Myocyte (in vitro differentiated cells): ENCODE results near the gene SLC12A7. TPM values are rescaled to one million over a fixed set of nuclear protein-coding genes. Genes with fewer than 3 reads are reported as not detected.
A peak's percentile ranks its signal among the peaks of the same experiment; 100 is the strongest.

Experiments used
- DNase-seq: peaks from one replicate; pipeline ENCODE4 v3.0.0-alpha.2; 2012; ENCODE audit warnings: low read depth
- total RNA-seq: library from RNA; depleted of rRNA; stranded (reverse); fragments of >200 nt; gene quantifications from 2 replicates; pipeline ENCODE4 v1.2.3, GENCODE V29; 2014

The SLC12A7 gene
- total RNA-seq, 1 donor from 2014 or later = 38.0 TPM

DNA sequence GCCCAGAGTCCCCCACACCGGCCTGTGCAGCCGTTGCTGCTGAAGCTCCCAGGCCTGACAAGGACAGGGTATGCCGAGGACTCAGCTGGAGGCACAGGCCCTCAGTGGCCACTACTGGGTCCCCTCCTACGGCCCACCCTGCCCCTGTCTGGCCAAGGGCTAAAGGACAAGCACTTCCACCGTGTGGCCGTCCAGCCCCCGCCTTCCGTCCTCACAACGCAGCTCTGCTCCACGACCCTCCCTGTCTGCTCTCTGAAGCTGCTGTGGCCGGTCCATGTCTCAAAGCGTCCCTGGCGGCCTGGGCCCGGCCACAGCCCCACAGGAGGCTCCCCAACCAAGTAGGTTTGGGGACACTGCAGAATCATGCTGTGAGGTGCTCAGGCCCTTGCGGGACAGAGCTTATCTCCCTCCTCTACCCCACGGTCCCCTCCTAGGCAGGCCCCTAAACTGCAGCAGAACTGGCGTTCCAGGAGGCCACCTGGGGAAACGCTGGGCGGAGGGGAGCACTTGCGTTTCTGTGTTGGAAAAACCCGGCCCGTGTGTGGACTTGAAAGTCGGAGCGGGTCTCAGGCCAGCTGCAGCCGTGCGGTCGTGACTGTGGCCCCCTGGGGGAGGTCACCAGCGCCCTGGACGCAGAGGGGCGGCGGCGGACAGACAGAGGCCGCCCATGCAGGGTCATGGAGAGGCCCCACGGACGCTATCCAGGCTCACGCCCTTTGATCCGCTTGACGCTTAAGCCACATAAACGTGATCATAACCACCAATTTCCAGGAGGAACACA lies 57.7 kb downstream of the SLC12A7 start:
- DNase-seq = no peak

DNA sequence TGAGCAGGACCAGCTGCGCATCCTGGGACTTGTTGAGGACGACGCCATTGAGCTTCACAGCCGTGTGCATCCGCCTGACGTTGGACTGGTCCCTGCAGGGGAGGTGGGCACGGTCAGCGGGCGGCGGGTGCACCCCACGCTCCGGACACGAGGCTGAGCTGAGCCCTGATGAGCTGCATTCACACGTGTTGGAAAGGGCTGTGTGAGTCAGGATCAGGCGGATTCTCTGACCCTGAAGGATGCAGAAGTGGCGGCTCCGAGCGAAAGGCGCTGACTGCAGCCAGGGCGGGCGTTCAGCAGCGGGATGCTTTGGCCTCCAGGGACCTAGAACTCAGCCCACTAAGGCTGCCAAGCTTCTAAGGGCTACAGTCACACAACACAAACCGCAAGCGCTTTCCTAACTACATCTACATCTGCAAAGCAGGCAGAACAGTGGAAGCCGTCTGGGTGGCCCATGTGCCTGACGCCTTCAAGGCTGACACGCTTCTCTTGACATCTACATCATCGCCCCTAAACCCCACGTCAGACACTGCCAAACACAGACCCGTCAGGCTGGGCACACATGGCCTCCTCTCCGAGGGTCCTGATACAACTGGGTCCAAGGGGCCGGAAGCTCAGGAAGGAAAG lies 58.4 kb downstream of the SLC12A7 start:
- DNase-seq = no peak

DNA sequence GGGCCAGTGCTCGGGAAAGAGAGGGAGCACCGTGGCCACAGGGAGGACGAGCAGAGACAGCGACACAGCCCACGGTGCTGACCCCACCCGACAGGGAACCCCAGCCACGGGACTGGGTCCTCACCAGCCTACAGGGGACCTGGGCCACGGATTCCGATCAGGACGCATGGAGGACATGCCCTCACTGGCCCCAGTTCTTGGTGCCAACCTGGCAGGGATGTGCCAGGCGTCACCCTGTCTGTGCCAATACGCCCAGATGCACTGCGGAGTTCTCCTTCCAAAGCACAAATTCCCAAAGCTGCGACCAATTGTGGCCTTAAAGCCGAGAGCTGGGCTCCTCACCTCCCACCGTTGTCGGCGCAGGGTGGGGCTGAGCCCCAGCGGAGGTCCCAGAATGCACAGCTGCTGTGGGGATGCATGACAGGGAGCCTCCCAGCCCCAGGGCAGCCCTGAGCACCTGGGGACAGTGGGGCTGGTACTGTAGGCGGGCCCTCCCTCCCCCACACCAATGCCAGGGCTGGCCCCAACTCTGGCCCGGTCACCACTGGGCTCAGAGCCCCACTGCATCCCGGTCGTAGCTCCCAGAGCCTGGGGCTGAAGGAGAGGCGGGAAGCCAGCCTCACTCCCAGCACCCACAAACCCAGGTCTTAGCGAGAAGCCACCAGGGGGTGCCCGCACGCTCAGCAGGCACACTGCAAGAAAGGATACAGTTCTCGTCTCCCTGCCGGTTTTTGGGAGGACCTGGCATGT lies 59.0 kb downstream of the SLC12A7 start:
- DNase-seq = no peak

DNA sequence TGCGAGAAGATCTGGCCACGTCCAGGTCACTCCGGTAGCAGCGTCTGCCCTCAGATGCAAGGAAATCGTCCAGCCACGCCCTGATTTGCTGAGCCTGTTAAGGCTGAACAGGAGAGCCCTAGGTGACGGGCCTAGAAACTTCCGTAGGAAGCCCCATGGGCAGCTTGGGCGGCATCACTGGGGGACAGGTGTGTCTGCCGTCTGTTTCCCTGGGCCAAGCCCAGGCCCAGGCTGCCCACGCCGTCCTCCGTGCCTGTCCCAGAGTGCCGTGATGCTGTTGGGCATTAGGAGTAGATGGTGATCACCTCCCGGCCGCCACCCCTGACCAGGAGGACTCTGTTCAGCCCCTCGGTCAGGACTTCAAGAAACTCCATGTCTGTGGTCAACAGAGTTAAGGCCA lies 59.8 kb downstream of the SLC12A7 start:
- DNase-seq = no peak

DNA sequence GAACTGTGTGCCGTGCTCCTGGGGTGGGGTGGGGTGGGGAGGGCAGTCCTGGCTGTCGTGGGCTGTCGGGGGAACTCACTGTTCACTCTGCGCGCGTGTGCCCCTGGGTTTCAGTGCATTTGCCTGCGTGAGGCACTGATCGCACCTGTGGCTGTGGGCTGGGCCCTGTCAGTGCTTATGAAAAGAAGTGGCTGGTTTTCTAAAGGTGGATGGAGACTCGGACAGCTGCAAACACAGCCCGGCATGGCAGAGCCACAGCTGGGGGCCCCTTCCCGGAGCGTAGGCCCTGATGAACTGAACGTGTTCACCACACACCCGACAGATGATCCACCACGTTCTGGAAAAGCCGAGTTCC lies 60.5 kb downstream of the SLC12A7 start:
- DNase-seq = peak; percentile 63

DNA sequence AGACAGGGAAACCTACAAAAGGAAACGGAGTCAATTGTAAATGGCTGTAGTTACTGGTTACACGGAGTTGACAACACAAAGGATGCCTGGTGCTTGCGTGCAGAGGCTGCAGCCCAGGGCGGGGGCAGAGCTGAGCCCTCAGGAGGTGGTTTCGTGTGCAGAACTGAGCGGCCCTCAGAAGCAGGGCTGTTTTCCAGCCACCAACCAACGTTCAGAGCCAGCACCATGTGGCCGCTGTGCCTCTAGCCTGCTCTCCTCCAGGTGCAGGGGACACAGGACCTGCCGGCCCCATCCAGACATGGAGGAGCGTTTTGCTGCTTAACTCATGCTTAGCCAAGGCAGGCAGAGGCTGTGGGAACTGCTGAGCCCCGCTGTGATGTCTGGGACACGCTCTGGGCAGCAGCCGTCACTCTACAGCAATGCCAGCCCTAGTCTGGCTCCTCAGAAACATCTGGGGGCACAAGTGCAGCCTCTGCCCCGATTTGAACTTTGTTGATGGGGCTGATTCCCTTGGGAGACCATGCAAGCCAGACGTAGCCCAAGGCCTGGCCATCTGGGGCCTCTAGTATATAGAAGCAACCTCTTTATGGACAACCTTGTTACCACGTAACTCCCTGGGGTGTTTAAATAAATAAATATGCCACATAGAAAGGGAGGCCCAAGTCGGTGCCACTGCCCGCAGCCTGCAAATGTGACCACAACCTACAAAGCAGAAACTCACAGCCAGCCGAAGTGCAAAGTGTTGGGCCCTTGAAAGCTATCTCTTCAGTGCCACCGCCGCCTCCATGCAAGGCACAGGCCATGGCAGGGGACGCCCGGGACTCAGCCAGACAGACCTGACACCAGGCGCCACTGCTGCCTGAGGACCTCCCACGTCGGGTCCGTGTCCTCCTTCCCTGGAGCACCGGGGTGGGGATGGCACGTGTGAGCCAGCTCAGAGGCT lies 61.2 kb downstream of the SLC12A7 start:
- DNase-seq = no peak

DNA sequence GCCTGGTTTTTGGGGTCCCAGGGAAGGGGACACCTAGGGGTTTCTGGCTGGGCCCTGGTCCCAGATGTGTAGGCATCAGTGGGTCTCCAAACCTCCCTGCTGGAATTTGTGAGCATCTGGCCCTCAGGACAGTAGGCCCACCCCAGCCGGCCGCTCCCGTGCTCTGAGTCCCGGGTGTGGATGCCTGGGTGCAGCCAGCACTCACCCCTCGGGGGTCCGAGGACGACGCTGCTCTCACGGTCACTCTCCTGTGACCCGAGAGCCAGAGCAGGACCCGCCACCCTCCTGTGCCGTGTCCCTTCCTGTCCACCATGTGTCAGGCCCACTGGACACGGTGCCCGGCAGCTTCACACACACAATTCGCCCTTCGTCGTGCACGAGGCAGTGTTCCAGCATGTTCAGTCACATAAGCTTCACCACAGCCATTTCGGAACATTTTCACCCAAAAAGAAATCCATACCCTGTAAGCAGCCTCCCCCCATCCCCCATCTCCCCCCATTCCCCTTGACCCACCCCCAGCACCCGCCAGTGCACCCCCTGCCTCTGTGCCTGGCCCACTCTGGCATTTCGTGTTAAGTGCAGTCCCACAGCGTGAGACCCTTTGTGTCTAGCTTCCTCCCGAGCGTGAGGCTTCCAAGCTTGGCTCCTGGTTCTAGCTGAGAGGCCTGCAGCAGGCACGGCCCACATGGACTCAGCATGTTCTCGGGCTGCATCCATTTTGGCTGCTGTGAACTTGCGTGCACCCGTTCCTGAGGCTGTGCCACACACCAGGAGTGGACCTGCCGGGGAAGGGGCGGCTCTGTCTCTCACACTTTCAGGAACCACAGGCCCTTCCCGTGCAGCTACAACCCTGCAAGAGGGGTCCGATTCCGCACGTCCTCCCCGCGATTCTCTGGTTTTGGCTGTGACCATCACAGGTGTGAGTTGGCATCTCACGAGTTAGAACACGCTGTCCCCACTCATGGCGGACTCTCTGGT lies 62.7 kb downstream of the SLC12A7 start:
- no peak for DNase-seq

DNA sequence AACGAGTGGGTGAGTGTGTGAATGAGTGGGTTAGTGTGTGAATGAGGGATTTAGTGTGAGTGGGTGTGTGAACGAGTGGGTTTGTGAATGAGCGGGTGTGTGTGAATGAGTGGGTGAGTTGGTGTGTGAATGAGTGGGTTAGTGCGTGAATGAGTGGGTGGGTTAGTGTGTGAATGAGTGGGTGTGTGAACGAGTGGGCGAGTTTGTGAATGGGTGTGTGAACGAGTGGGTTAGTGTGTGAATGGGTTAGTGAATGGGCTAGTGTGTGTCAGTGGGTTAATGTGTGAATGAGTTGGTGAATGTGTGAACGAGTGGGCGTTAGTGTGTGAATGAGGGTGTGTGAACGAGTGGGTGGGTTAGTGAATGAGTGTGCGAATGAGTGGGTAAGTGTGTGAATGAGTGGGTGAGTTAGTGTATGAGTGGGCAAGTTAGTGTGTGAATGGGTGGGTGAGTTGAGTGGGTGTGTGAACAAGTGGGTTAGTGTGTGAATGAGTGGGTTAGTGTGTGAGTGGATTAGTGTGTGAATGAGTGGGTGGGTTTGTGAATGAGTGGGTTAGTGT lies 63.6 kb downstream of the SLC12A7 start:
- DNase-seq = no peak

DNA sequence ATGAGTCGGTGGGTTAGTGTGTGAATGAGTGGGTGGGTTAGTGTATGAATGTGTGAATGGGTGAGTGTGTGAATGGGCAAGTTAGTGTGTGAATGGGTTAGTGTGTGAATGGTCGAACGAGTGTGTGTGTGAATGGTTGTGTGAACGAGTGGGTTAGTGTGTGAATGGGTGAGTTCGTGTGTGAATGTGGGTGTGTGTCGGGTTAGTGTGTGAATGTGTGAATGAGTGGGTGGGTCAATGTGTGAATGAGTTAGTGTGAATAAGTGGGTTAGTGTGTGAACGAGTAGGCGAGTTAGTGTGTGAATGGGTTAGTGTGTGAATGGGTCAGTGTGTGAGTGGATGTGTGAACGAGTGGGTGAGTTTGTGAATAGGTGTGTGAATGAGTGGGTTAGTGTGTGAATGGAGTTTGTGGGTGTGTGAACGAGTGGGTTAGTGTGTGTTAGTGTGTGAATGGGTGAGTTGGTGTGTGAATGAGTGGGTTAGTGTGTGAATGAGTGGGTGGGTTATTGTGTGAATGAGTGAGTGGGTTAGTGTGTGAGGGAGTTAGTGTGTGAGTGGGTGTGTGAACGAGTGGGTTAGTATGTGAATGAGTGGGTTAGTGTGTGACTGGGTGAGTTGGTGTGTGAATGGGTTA lies 64.4 kb downstream of the SLC12A7 start:
- DNase-seq = no peak

DNA sequence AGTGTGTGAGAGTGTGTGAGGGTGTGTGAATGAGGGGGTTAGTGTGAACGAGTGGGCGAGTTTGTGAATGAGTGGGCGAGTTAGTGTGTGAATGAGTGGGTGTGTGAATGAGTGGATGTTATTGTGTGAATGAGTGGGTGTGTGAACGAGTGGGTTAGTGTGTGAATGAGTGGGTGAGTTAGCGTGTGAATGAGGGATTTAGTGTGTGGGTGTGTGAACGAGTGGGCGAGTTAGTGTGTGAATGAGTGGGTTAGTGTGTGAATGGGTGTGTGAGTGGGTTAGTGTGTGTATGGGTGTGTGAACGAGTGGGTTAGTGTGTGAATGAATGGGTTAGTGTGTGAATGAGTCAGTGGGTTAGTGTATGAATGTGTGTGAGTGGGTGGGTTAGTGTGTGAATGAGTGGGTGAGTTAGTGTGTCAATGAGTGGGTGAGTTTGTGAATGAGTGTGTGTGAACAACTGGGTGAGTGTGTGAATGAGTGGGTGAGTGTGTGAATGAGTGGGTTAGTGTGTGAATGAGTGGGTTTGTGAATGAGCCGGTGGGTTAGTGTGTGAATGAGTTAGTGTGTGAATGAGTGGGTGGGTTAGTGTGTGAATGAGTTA lies 65.8 kb downstream of the SLC12A7 start:
- DNase-seq = no peak

DNA sequence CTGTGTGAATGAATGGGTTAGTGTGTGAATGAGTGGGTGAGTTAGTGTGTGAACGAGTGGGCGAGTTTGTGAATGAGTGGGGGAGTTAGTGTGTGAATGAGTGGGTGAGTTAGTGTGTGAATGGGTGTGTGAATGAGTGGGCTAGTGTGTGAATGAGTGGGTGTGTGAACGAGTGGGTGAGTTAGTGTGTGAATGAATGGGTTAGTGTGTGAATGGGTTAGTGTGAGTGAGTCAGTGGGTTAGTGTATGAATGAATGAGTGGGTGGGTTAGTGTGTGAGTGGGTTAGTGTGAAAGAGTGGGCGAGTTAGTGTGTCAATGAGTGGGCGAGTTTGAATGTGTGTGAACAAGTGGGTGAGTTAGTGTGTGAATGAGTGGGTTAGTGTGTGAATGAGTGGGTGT lies 67.7 kb downstream of the SLC12A7 start:
- DNase-seq = no peak

DNA sequence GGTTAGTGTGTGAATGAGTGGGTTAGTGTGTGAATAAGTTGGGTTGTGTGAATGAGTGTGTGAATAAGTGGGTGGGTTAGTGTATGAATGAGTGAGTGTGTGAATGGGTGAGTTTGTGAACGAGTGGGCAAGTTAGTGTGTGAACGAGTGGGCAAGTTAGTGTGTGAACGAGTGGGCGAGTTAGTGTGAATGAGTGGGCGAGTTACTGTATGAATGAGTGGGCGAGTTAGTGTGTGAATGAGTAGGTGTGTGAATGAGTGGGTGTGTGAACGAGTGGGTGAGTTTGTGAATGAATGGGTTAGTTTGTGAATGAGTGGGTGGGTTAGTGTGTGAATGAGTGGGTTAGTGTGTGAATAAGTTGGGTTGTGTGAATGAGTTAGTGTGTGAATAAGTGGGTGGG lies 68.5 kb downstream of the SLC12A7 start:
- no peak for DNase-seq

DNA sequence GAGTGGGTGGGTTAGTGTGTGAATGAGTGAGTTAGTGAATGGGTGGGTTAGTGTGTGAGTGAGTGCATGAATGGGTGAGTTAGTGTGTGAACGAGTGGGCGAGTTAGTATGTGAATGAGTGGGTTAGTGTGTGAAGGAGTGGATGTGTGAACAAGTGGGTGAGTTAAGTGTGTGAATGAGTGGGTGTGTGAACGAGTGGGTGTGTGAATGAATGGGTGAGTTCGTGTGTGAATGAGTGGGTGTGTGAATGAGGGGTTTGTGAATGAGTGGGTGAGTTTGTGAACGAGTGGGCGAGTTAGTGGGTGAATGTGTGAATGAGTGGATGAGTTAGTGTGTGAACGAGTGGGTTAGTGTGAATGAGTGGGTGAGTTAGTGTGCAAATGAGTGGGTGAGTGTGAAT lies 69.2 kb downstream of the SLC12A7 start:
- DNase-seq = no peak

DNA sequence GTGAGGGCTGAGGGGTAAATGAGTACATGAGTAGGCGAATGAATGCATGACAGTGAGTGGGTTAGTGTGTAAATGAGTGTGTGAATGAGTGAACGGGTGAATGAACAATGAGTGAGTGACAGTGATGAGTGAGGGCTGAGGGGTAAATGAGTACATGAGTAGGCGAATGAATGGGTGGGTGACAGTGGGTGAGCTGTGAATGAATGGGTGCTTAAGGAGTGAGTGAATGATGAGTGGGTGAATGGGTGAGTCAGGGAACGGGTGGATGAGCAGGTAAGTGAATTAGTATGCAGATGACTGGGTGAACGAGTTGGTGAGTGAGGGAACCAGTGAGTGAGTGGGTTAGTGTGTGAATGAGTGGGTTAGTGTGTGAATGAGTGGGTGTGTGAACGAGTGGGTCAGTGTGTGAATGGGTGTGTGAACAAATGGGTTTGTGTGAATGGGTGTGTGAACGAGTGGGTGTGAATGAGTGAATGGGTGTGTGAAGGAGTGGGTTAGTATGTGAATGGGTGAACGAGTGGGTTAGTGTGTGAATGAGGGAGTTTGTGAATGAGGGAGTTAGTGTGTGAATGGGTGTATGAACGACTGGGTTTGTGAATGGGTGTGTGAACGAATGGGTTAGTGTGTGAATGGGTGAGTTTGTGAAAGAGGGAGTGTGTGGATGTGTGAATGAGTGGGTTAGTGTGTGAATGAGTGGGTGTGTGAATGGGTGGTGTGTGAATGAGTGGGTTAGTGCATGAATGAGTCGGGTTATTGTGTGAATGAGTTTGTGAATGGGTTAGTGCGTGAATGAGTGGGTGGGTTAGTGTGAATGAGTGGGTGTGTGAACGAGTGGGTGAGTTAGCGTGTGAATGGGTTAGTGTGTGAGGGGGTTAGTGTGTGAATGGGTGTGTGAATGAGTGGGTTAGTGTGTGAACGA lies 70.4 kb downstream of the SLC12A7 start:
- DNase-seq = no peak

DNA sequence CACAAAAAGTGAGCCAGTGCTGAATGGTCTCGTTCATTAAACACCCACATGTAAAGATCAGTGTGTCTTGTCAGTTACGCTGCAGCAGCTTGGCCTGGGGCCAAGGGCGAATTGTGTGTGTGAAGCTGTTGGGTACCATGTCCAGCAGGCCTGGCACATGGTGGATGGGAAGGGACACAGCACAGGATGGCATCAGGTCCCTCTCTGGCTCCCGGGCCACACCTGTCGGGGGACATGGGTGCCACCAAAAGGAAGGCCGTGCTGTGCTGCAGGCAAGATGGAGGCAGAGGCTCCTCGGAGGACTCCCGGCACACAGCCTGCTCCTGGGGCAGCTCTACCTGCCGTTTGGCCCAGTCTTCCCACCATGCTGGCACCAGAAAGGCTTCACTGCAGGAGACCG lies 71.3 kb downstream of the SLC12A7 start:
- no peak for DNase-seq

DNA sequence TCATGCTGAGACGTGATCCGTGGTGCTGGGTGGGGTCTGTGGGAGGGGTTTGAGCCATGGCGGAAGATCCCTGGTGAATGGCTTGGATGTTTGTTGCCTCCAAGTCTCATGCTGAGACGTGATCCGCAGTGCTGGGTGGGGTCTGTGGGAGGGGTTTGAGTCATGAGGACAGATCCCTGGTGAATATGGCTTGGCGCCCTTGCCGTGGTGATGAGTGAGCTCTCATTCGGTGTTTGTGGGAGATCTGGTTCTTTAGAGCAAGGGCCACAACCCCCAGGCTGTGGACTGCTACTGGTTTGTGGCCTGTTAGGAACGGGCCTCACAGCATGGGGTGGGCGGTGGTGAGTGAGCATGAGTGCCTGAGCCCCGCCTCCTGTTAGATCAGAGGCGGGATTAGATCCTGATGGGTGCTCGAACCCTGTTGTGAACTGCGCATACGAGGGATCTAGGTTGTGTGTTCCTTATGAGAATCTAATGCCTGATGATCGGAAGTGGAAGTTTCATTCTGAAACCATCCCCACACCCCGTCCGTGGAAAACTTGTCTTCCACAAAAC lies 72.1 kb downstream of the SLC12A7 start:
- DNase-seq = no peak

DNA sequence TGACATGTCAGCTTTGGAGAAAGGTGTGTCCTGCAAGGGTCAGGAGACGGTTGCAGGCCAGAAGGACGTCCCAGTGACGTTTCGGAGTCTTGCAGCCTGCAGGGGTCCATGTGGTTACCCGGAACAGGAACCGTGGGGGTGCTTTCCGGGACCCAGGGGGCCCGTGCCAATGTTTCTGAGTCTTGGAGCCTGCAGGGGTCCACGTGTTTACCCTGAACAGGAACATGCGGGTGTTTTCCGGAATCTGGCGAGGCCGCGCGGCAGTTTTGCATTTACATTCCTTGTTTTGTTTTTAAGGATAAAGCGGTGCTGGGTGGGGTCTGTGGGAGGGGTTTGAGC lies 72.7 kb downstream of the SLC12A7 start:
- DNase-seq = no peak
